Hepatocyte (in vitro differentiated cells): ENCODE data around the gene SLC35E3. TPM values are rescaled to one million over a fixed set of nuclear protein-coding genes. Genes with fewer than 3 reads are reported as not detected.

Experiments used
- DNase-seq: peaks from one replicate; pipeline ENCODE4 v3.0.0-alpha.2; 2016; ENCODE audit warnings: low spot score
- H2AFZ ChIP-seq: fragments of 200-600 bp; sonication (generic); 2 replicates; pipeline ENCODE4 v1.6.0; 2016; ENCODE audit warnings: antibody characterized with exemption, mild to moderate bottlenecking
- H3K27ac ChIP-seq: fragments of 200-600 bp; sonication (generic); 2 replicates; pipeline ENCODE4 v1.5.1; 2016; ENCODE audit warnings: mild to moderate bottlenecking
- H3K27me3 ChIP-seq: fragments of 200-600 bp; sonication (generic); 2 replicates; pipeline ENCODE4 v1.6.1; 2016
- H3K36me3 ChIP-seq: fragments of 200-600 bp; sonication (generic); replicated peaks from 2 replicates; pipeline ENCODE4 v1.5.1; 2016; ENCODE audit warnings: low read depth; ENCODE audit not compliant: insufficient read depth
- H3K4me1 ChIP-seq: fragments of 200-600 bp; sonication (generic); 2 replicates; pipeline ENCODE4 v1.5.1; 2016; ENCODE audit warnings: mild to moderate bottlenecking, moderate library complexity; ENCODE audit not compliant: insufficient read depth
- H3K4me2 ChIP-seq: fragments of 200-600 bp; sonication (generic); 2 replicates; pipeline ENCODE4 v1.6.0; 2016
- H3K4me3 ChIP-seq: fragments of 200-600 bp; sonication (generic); 2 replicates; pipeline ENCODE4 v1.5.1; 2016; ENCODE audit warnings: mild to moderate bottlenecking
- H3K79me2 ChIP-seq: fragments of 200-600 bp; sonication (generic); 2 replicates; pipeline ENCODE4 v1.6.0; 2017; ENCODE audit warnings: mild to moderate bottlenecking
- H3K9me2 ChIP-seq: fragments of 200-600 bp; sonication (generic); replicated peaks from 2 replicates; pipeline ENCODE4 v1.6.0; 2017; ENCODE audit warnings: mild to moderate bottlenecking; ENCODE audit not compliant: insufficient read depth
- H3K9me3 ChIP-seq: fragments of 200-600 bp; sonication (generic); 2 replicates; pipeline ENCODE4 v1.5.1; 2016; ENCODE audit warnings: low read depth, mild to moderate bottlenecking
- H4K20me1 ChIP-seq: fragments of 200-600 bp; sonication (generic); 2 replicates; pipeline ENCODE4 v1.6.0; 2016; ENCODE audit warnings: mild to moderate bottlenecking; ENCODE audit not compliant: insufficient read depth, poor library complexity, severe bottlenecking
- EZH2 ChIP-seq: fragments of 200-600 bp; sonication (generic); IDR thresholded peaks from 2 replicates; pipeline ENCODE4 v1.6.1; 2016; ENCODE audit warnings: antibody characterized with exemption, mild to moderate bottlenecking, borderline replicate concordance
- EZH2phosphoT487 ChIP-seq: fragments of 200-600 bp; sonication (generic); IDR thresholded peaks from one replicate; pipeline ENCODE4 v1.6.1; 2018; ENCODE audit warnings: antibody characterized with exemption, mild to moderate bottlenecking, low read depth, moderate library complexity; ENCODE audit not compliant: unreplicated experiment, severe bottlenecking
- WGBS: methylation state at CpG from one replicate; pipeline ENCODE4 v1.1.6; 2016; ENCODE audit warnings: low lambda C conversion rate; ENCODE audit errors: missing lambda C conversion rate; 5-methylcytosine and 5-hydroxymethylcytosine counted together
- polyA plus RNA-seq: library from polyadenylated mRNA; unstranded; fragments of >200 nt; fragmentation: Nextera tagmentation; extraction: Ambion mirVana; gene quantifications from 2 replicates; pipeline ENCODE4 v1.2.1, GENCODE V29; 2016
- total RNA-seq: library from RNA; depleted of rRNA; stranded (reverse); fragments of >200 nt; gene quantifications from 2 replicates; pipeline ENCODE4 v1.2.3, GENCODE V29; 2014
- TF ChIP-seq, protein P1 (sequence below): fragments of 200-600 bp; sonication (generic); IDR thresholded peaks from 2 replicates; pipeline ENCODE4 v1.5.1; 2016; ENCODE audit warnings: antibody characterized with exemption, mild to moderate bottlenecking; ENCODE audit not compliant: poor library complexity

The SLC35E3 gene
- total and polyA plus RNA-seq, 2 experiments from 2014 or later, result 3.5 to 11.7 TPM

DNA sequence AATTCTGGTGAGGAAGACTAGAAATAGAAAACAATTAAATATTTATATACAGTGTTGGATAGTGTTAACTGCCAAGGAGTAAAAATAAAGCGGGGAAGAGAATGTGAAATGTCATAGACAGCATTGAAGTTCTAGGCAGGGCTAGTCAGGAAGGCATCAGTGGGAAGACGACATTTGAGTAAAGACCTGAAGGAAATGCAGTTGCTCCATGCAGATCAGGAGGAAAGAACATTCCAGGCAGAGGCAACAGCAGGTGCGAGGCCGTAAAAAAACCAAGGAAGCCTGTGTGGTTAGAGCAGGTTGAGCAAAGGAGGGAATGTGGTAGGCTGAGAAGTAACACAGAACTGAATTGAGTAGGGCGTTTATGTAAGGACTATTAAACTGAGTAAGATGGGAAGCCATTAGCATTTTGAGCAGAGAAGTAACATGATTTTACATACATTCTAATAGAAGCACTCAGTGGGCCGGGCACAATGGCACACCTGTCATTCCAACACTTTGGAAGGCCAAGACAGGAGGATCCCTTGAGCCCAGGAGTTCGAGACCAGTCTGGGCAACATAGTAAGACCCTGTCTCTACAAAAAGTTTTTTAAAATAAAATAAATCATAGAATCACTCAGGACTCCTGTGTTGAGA is 14.9 kb downstream of the SLC35E3 start:
- TF ChIP-seq, protein P1, sequence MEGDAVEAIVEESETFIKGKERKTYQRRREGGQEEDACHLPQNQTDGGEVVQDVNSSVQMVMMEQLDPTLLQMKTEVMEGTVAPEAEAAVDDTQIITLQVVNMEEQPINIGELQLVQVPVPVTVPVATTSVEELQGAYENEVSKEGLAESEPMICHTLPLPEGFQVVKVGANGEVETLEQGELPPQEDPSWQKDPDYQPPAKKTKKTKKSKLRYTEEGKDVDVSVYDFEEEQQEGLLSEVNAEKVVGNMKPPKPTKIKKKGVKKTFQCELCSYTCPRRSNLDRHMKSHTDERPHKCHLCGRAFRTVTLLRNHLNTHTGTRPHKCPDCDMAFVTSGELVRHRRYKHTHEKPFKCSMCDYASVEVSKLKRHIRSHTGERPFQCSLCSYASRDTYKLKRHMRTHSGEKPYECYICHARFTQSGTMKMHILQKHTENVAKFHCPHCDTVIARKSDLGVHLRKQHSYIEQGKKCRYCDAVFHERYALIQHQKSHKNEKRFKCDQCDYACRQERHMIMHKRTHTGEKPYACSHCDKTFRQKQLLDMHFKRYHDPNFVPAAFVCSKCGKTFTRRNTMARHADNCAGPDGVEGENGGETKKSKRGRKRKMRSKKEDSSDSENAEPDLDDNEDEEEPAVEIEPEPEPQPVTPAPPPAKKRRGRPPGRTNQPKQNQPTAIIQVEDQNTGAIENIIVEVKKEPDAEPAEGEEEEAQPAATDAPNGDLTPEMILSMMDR, result no peak
- no peak for TF ChIP-seq EZH2
- no peak for TF ChIP-seq EZH2phosphoT487
- no peaks in the 10 kb centered on the region for H3K36me3 ChIP-seq
- no peak overlapping the region for H3K4me3 ChIP-seq
- H4K20me1 ChIP-seq, result no peaks in the 10 kb centered on the region
- no peak overlapping the region for H2AFZ ChIP-seq
- 97% methylated on average over 7 of the region's 7 CpGs for WGBS
- no peak overlapping the region for H3K4me2 ChIP-seq
- no peak for DNase-seq
- no peaks in the 10 kb centered on the region for H3K27me3 ChIP-seq
- no peak overlapping the region for H3K27ac ChIP-seq
- H3K79me2 ChIP-seq, result no peaks in the 10 kb centered on the region
- no peaks in the 10 kb centered on the region for H3K4me1 ChIP-seq
- H3K9me3 ChIP-seq, result no peaks in the 10 kb centered on the region
- H3K9me2 ChIP-seq, result no peaks in the 10 kb centered on the region

DNA sequence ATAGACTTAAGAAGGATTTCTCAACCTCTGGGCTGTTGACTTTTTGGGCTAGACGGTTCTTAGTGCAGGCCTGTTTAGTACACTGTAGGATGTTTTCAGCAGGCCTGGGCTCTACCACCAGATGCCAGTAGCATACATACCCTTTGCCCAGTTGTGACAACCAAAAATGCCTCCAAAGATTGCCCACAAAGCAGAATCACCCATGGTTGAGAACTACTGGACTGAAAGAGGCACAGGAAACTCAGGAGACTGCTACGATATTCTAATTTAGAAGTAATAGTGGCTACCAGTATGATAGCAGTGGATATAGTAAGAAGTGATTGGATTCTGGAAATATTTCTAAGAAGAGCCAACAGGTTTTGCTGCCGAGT is 15.5 kb downstream of the SLC35E3 start:
- Histone ChIP-seq H2AFZ (no peak overlapping the region), H3K9me3 (no peaks in the 10 kb centered on the region), H3K27me3 (no peaks in the 10 kb centered on the region), H3K27ac (no peak overlapping the region), H3K4me1 (no peaks in the 10 kb centered on the region), H3K79me2 (no peaks in the 10 kb centered on the region), H4K20me1 (no peaks in the 10 kb centered on the region), H3K4me3 (no peak overlapping the region), H3K4me2 (no peak overlapping the region), H3K36me3 (no peaks in the 10 kb centered on the region), H3K9me2 (no peaks in the 10 kb centered on the region)
- TF ChIP-seq, protein P1, result no peak
- TF ChIP-seq EZH2, result no peak
- TF ChIP-seq EZH2phosphoT487, result no peak
- WGBS, result 93% methylated on average over 3 of the region's 3 CpGs
- DNase-seq, result no peak

DNA sequence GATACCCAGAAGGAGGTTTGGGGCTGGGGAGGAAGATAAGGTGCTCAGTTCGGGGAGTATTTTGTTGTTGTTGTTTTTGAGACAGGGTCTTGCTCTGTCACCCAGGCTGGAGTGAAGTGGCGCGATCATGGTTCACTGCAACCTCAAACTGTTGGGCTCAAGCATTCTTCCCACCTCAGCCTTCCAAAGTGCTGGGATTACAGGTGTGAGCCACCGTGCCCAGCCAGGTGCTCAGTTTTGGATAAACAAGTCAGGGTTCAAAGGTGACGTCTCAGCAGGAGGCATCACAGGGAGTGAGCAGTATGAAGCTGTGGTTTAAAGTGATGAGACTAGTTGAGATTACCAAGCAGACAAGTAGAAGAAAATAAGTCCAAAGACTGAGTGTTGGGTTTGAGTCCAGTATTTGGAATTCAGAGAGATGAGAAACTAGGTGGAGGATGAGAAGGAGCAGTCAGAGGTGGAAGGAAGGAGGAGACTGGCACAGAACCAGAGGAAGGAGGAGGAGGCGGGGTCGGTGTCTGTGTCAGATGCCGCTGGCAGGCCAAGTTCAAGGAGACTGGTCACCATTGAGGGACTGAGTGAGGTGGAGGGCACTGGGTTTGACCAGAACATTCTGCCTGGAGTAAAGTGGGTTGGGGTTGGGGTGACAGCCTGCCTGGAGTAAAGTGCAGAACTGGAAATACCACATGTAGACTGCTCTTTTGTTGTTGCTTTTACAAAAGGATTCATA is 16.1 kb downstream of the SLC35E3 start:
- Histone ChIP-seq H3K4me1 (no peaks in the 10 kb centered on the region), H3K9me3 (no peaks in the 10 kb centered on the region), H3K4me3 (no peak overlapping the region), H4K20me1 (no peaks in the 10 kb centered on the region), H3K4me2 (no peak overlapping the region), H3K79me2 (no peaks in the 10 kb centered on the region), H3K36me3 (no peaks in the 10 kb centered on the region), H3K27ac (no peak overlapping the region), H3K27me3 (no peaks in the 10 kb centered on the region), H2AFZ (no peak overlapping the region), H3K9me2 (no peaks in the 10 kb centered on the region)
- DNase-seq, result no peak
- WGBS, result 88% methylated on average over 8 of the region's 8 CpGs
- TF ChIP-seq EZH2phosphoT487 (no peak), EZH2 (no peak)
- TF ChIP-seq, protein P1, result no peak
